HG03432 (cell line): ENCODE measurements around the gene SOX5.
"Not testable (repeated sequence)": the region's sequence is repeated elsewhere in the genome, so short reads cannot be mapped to it uniquely, and the experiment has no call there.

Experiments used
- ATAC-seq: cut with Tn5 transposase; IDR thresholded peaks from one replicate; pipeline ENCODE4 v1.9.1; 2021; ENCODE audit warnings: mild to moderate bottlenecking, moderate library complexity; ENCODE audit not compliant: unreplicated experiment

Gene SOX5

DNA sequence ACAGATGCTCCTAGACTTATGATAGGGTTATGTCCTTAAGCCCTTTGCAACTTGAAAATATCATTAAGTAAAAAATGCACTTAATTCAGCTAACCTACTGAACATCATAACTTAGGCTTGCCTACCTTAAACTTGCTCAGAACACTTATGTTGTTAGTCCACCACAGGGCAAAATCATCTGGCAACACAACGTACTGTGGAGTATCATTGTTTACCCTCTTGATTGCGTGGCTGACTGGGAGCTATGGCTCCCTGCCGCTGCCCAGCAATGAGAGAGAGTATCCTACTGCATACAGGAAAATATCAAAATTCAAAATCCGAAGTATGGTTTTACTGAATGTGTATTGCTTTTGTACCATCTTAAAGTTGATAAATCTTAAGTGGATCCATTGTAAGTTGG lies 105.5 kb downstream of the SOX5 start:
- no peak for ATAC-seq

- ATAC-seq = no peak
Measured at GRCh38 chr12:23834076-23834475, 115.4 kb downstream of the SOX5 start.

DNA sequence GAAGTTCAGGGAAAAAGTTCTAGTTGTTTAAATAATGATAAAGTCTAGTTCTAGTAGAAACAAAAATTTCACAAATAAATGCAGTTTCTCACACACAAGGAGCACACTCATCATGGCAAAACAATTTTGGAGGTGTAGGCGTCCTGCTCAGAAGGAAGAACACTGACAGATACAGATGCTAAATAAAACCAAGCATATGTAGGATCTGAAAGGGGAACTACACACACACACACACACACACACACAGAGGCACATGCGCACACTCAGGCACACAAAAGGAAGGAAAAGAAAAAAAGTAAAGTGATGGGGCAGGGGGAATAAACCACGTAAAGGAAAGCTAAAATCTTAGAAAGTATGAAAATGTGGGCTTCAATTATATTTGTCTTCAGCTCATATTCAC lies 117.7 kb downstream of the SOX5 start:
- ATAC-seq = no peak

GRCh38 chr12:23830210-23830609 lies 119.3 kb downstream of the SOX5 start:
- no peak for ATAC-seq

DNA sequence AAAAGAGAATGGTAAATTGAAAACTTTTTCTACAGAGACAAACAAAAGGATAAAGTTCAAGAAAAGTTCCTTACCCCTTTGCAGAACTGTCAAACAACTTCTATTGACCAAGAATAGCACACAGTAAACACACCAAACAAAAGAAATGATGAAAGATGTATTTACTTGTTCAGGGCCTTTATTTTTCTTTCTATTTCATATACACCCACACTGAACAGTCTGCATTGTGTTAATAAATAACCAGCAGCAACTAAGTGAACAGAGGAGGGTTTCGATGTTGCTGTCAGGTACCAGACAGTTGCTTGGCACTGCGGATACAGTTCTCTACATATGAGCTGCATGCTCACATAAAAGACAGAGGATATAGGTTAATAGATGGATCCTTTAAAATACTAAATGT lies 122.1 kb downstream of the SOX5 start:
- ATAC-seq = peak; percentile 67

- ATAC-seq = not testable (repeated sequence)
Measured at GRCh38 chr12:23825124-23825523, 124.3 kb downstream of the SOX5 start.

GRCh38 chr12:23824358-23824757 lies 125.1 kb downstream of the SOX5 start:
- no peak for ATAC-seq

- not testable (repeated sequence) for ATAC-seq
Measured at GRCh38 chr12:23822883-23823282, 126.6 kb downstream of the SOX5 start.

DNA sequence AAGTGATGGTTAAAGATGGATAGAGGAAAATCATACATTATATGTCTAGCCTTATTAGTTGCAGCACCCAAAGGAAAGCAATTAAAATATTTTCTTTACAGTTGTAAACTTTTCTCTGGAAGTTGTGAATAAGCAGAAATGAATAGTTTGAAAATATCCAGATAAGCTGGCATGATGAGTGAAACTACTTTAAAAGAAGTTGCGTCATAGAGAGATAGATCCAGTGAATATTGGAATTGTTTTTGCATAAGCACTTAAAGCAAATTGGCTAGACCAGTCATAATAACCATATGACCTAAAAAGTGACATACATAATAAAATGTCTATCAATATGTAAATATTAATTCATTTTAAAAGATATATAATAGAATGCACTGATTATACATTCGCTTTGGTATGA lies 132.1 kb downstream of the SOX5 start:
- ATAC-seq = no peak

GRCh38 chr12:23816394-23816851 lies 133.0 kb downstream of the SOX5 start:
- no peak for ATAC-seq

GRCh38 chr12:23815810-23816209 lies 133.7 kb downstream of the SOX5 start:
- ATAC-seq = no peak

DNA sequence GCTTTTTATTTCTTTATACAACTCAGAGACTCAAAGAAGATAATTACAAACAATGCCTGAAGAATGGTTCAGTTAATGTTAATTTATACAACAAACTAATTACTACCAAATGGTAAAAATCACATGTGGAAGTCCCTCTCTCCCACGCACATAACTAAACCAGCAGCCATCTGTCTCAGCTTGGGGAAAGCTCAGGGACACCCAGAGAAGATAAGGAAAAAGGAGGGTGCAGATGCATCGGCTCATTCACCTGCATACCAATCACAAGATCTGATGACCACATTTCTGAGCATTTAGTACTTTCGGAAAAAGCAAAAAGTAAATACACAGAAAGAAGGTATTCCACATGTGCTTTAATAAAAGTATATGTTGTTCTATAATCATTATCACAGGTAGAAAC lies 136.3 kb downstream of the SOX5 start:
- ATAC-seq = no peak

GRCh38 chr12:23810329-23810902 lies 139.1 kb downstream of the SOX5 start:
- no peak for ATAC-seq

DNA sequence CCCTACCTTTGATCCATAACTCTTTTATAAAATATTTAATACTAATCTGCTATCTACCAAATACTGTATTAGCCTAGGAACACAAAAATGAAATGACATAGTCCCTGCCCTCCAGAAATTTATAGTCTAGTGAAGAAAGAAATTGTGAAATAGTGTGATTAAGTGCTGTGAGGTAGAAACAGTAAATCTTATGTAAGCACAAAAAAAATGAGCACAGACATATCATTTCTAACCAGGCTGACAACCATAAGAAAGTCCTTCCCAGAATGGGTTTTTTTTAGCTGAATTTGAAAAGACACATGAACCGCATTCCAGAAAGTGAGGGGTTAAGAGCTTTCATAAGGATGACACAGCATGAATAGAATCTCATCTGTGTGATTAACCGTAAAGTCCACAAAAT lies 145.9 kb downstream of the SOX5 start:
- no peak for ATAC-seq

DNA sequence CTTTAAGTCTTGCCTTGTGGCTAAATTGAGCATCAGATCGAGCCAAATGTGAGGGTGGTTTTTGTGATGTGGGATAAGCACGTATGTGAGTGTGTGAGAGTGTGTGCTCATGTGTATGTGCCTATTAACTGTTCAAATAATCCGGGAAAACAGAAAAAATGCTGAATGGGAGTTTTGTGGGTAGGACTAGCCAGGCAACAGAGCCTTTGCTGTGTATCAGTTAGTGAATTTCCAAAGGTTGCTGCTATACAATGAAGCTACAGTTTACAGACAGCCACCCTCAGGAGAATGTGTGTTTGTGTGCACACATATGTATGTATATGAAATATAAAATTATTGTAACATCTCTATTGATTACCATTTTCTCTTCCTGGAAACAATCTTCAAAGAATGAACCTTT lies 154.0 kb downstream of the SOX5 start:
- ATAC-seq = no peak

- ATAC-seq = no peak
Measured at GRCh38 chr12:23781118-23781517, 168.4 kb downstream of the SOX5 start.

- ATAC-seq = no peak
Measured at GRCh38 chr12:23775208-23775607, 174.3 kb downstream of the SOX5 start.

DNA sequence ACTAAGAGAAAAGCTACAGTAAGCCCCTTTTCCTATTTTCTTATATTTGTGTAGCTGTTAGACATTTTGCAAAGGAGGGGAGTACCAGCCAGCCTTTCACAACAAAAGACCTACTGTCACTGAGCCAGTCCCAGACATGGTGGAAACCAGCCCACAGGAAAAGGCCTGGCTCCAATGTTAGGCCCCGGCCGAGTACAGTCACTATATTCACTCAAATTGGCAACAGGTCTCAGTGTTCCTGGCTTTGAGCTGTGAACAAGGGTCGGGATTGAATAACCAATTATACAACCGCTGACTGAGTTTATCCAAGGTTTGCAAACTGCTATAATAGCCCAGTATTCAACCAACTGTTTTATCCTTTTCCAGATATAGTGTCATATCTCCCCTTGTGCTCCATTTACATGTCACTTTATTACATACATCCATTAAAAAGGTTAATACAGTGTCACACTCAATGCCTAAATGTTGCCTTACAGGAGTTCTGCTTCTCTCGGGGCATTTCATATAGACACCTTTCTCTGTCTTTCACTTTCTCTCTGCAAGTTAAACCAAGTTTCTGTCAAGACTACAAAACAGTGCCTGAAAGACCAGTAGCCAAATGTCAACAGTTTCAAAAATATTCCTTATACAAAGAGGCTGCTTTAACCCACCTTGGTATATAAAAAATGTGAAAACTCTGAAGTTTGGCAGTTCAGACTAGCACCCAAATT lies 178.1 kb downstream of the SOX5 start:
- no peak for ATAC-seq

DNA sequence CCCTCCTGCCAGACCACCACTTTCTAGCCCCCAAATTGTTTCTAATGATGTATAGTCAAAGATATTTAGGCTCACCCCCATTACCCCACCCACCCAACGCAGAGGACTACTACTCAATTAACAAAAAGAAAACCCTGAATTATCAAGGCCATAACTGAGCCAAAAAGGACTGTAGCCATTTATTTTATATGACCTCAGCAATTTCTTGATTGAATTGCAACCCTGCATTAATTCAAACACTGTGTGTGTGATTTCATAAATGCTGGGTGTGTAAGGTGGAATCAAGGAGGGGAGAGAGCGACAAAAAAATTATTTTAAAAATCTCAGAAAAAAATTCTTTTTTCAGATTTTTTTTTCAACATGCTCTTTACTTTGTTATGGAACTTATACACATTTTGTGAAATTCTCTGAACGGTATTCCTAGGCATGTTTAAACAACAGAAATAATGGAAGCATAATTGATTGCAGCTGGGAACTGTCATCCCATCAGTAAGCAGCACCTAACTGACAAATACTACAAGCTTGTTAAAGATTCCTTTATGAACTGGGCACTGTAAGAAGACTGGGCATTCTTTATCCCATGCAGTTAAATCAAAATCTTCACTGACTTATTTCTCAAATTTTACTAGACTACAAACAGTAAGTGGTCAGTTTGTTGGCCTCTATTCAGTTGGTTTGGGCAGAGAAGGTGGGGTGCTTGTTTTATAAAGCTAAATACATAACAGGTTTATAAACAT lies 179.1 kb downstream of the SOX5 start:
- ATAC-seq = no peak

DNA sequence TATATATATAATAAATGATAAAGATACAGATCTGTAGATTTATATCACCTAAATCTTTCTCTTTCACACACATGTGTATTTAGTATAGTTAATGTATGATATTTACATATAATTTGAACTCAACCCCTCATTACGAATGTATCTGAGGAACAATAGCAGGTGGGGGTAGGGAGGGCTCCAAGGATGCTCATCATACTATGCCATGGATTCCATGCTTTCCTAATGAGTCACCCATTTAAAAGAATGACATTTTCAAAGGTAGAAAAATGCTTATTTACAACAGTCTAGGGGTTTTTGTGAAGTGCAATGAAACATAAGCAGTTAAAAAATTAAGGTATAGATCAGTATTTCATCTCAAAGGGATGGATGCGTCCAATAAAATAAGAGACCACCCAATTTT lies 181.6 kb downstream of the SOX5 start:
- no peak for ATAC-seq

DNA sequence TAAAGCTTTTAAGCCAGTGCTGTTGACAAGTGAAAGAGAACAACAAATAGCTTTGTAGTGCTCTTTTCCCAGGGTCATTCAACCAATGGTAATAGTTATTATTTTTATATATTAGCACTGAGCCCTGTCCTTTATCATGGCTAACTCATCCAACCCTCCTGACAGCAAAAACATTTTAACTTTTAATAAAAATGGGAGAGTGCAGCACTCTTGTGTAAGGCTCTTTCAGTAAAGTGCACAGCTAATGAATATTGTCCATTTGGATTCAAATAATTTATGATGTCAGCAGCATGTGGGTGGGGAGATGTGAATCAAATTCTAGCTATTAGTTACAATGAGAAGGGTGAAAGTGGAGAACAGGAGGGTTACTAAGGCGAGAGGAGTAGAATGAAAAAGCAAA lies 185.7 kb downstream of the SOX5 start:
- ATAC-seq = no peak

DNA sequence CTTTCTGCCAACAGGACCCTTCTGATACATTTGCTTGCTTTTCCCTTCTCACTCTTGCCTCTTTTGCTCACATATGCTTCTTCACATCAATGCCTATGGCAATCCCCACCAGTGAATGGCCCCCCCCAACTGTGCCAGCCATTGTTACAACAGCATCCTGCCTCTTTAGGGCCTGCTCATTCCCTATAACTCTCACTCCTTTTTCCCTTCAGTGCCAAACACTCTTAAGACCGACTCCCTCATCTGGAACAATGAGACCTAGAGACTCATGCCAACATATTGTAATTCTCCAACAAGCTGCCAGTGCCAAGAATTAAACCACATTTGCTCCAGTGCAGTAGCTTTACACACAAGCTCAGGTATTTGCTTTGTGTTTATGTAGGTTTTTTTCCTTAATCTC lies 189.0 kb downstream of the SOX5 start:
- no peak for ATAC-seq
